Measurements from ENCODE around the gene NOS1AP. TPM values are rescaled to one million over a fixed set of nuclear protein-coding genes. Genes with fewer than 3 reads are reported as not detected.

The NOS1AP gene
- total and polyA plus RNA-seq, 2 experiments from 2014 or later, result 5.8 to 6.6 TPM

DNA sequence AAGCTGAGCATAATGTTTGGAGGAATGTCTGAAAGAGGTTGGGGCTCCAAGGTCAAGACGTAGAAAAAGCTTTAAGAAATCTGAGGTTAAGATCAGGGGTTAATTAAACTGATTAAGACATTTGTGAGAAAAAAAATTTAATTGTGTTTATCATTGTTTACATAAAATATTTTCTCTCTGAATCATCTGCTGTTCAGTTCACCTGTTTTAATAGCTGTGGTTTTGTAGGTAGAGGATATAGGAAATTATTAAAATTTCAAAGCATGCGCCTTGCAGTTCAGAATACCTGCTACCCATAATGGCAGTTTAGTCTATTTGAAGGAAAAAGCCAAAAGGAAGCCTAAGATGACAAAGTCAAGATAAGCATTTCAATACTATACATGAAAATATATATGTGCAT, 154.0 kb downstream of the NOS1AP start:
- Mint-ChIP-seq H3K9me3 (no peaks in the 10 kb centered on the region), H3K27ac (peak overlapping the region; percentile 30), H3K27me3 (ENCODE audit: insufficient read depth, low read depth, poor library complexity) (peaks cover 5% of the 10 kb centered on the region), H3K4me1 (peaks cover 84% of the 10 kb centered on the region), H3K4me3 (no peak overlapping the region; the same call in 2 of the 3 replicates), H3K36me3 (ENCODE audit: low read depth) (no peaks in the 10 kb centered on the region; the same call in 2 of the 3 replicates)
- Histone ChIP-seq H3K9me2 (ENCODE audit: insufficient read depth) (no peaks in the 10 kb centered on the region), H4K20me1 (replicated peaks; ENCODE audit: insufficient read depth) (no peaks in the 10 kb centered on the region), H3K27me3 (ENCODE audit: insufficient read depth) (peaks cover 13% of the 10 kb centered on the region), H3K79me2 (replicated peaks; ENCODE audit: insufficient read depth) (peaks cover 13% of the 10 kb centered on the region; the same call in 1 of the 2 replicates), H3K36me3 (ENCODE audit: insufficient read depth) (no peaks in the 10 kb centered on the region), H3K4me2 (peak overlapping the region; percentile 15; the same call in 1 of the 2 replicates), H3K27ac (ENCODE audit: low read depth) (no peak overlapping the region), H3K4me1 (ENCODE audit: insufficient read depth) (peaks cover 83% of the 10 kb centered on the region), H3F3A (replicated peaks; ENCODE audit: low read depth) (no peaks in the 10 kb centered on the region), H3K4me3 (no peak overlapping the region), H2AFZ (no peak overlapping the region)
- no peak for ATAC-seq
- TF ChIP-seq CREB1 (CRISPR knock-in tag; IDR thresholded peaks at IDR 0.05; ENCODE audit: low read depth) (no peak), EZH2 (IDR thresholded peaks at IDR 0.05; ENCODE audit: low read depth, unreplicated experiment) (no peak), EZH2phosphoT487 (IDR thresholded peaks at IDR 0.05; ENCODE audit: unreplicated experiment) (no peak), POLR2AphosphoS5 (IDR thresholded peaks at IDR 0.05; ENCODE audit: low read depth) (no peak), STAT1 (IDR thresholded peaks at IDR 0.05; ENCODE audit: unreplicated experiment) (no peak), NANOG (IDR thresholded peaks at IDR 0.05; ENCODE audit: borderline replicate concordance) (no peak), JUNB (IDR thresholded peaks at IDR 0.05; ENCODE audit: unreplicated experiment) (no peak), ZNF331 (CRISPR knock-in tag; IDR thresholded peaks at IDR 0.05; ENCODE audit: low read depth) (no peak)
- TF ChIP-seq, protein P1, sequence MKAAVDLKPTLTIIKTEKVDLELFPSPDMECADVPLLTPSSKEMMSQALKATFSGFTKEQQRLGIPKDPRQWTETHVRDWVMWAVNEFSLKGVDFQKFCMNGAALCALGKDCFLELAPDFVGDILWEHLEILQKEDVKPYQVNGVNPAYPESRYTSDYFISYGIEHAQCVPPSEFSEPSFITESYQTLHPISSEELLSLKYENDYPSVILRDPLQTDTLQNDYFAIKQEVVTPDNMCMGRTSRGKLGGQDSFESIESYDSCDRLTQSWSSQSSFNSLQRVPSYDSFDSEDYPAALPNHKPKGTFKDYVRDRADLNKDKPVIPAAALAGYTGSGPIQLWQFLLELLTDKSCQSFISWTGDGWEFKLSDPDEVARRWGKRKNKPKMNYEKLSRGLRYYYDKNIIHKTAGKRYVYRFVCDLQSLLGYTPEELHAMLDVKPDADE (IDR thresholded peaks at IDR 0.05), result no peak
- TF ChIP-seq, protein P2, sequence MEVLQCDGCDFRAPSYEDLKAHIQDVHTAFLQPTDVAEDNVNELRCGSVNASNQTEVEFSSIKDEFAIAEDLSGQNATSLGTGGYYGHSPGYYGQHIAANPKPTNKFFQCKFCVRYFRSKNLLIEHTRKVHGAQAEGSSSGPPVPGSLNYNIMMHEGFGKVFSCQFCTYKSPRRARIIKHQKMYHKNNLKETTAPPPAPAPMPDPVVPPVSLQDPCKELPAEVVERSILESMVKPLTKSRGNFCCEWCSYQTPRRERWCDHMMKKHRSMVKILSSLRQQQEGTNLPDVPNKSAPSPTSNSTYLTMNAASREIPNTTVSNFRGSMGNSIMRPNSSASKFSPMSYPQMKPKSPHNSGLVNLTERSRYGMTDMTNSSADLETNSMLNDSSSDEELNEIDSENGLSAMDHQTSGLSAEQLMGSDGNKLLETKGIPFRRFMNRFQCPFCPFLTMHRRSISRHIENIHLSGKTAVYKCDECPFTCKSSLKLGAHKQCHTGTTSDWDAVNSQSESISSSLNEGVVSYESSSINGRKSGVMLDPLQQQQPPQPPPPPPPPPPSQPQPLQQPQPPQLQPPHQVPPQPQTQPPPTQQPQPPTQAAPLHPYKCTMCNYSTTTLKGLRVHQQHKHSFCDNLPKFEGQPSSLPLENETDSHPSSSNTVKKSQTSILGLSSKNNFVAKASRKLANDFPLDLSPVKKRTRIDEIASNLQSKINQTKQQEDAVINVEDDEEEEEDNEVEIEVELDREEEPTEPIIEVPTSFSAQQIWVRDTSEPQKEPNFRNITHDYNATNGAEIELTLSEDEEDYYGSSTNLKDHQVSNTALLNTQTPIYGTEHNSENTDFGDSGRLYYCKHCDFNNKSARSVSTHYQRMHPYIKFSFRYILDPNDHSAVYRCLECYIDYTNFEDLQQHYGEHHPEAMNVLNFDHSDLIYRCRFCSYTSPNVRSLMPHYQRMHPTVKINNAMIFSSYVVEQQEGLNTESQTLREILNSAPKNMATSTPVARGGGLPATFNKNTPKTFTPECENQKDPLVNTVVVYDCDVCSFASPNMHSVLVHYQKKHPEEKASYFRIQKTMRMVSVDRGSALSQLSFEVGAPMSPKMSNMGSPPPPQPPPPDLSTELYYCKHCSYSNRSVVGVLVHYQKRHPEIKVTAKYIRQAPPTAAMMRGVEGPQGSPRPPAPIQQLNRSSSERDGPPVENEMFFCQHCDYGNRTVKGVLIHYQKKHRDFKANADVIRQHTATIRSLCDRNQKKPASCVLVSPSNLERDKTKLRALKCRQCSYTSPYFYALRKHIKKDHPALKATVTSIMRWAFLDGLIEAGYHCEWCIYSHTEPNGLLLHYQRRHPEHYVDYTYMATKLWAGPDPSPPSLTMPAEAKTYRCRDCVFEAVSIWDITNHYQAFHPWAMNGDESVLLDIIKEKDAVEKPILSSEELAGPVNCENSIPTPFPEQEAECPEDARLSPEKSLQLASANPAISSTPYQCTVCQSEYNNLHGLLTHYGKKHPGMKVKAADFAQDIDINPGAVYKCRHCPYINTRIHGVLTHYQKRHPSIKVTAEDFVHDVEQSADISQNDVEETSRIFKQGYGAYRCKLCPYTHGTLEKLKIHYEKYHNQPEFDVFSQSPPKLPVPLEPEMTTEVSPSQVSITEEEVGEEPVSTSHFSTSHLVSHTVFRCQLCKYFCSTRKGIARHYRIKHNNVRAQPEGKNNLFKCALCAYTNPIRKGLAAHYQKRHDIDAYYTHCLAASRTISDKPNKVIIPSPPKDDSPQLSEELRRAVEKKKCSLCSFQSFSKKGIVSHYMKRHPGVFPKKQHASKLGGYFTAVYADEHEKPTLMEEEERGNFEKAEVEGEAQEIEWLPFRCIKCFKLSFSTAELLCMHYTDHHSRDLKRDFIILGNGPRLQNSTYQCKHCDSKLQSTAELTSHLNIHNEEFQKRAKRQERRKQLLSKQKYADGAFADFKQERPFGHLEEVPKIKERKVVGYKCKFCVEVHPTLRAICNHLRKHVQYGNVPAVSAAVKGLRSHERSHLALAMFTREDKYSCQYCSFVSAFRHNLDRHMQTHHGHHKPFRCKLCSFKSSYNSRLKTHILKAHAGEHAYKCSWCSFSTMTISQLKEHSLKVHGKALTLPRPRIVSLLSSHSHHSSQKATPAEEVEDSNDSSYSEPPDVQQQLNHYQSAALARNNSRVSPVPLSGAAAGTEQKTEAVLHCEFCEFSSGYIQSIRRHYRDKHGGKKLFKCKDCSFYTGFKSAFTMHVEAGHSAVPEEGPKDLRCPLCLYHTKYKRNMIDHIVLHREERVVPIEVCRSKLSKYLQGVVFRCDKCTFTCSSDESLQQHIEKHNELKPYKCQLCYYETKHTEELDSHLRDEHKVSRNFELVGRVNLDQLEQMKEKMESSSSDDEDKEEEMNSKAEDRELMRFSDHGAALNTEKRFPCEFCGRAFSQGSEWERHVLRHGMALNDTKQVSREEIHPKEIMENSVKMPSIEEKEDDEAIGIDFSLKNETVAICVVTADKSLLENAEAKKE (CRISPR knock-in tag; IDR thresholded peaks at IDR 0.05), result no peak
- TF ChIP-seq, protein P3, sequence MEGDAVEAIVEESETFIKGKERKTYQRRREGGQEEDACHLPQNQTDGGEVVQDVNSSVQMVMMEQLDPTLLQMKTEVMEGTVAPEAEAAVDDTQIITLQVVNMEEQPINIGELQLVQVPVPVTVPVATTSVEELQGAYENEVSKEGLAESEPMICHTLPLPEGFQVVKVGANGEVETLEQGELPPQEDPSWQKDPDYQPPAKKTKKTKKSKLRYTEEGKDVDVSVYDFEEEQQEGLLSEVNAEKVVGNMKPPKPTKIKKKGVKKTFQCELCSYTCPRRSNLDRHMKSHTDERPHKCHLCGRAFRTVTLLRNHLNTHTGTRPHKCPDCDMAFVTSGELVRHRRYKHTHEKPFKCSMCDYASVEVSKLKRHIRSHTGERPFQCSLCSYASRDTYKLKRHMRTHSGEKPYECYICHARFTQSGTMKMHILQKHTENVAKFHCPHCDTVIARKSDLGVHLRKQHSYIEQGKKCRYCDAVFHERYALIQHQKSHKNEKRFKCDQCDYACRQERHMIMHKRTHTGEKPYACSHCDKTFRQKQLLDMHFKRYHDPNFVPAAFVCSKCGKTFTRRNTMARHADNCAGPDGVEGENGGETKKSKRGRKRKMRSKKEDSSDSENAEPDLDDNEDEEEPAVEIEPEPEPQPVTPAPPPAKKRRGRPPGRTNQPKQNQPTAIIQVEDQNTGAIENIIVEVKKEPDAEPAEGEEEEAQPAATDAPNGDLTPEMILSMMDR (conservative IDR thresholded peaks at IDR 0.05; ENCODE audit: low read depth in 2 of 2), result no peak
- TF ChIP-seq, protein P4, sequence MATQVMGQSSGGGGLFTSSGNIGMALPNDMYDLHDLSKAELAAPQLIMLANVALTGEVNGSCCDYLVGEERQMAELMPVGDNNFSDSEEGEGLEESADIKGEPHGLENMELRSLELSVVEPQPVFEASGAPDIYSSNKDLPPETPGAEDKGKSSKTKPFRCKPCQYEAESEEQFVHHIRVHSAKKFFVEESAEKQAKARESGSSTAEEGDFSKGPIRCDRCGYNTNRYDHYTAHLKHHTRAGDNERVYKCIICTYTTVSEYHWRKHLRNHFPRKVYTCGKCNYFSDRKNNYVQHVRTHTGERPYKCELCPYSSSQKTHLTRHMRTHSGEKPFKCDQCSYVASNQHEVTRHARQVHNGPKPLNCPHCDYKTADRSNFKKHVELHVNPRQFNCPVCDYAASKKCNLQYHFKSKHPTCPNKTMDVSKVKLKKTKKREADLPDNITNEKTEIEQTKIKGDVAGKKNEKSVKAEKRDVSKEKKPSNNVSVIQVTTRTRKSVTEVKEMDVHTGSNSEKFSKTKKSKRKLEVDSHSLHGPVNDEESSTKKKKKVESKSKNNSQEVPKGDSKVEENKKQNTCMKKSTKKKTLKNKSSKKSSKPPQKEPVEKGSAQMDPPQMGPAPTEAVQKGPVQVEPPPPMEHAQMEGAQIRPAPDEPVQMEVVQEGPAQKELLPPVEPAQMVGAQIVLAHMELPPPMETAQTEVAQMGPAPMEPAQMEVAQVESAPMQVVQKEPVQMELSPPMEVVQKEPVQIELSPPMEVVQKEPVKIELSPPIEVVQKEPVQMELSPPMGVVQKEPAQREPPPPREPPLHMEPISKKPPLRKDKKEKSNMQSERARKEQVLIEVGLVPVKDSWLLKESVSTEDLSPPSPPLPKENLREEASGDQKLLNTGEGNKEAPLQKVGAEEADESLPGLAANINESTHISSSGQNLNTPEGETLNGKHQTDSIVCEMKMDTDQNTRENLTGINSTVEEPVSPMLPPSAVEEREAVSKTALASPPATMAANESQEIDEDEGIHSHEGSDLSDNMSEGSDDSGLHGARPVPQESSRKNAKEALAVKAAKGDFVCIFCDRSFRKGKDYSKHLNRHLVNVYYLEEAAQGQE (IDR thresholded peaks at IDR 0.05; ENCODE audit: unreplicated experiment), result no peak
- no peak for DNase-seq (ENCODE audit: low spot score)
